Measurements from ENCODE around the gene KLHL7.

The KLHL7 gene, protein sequence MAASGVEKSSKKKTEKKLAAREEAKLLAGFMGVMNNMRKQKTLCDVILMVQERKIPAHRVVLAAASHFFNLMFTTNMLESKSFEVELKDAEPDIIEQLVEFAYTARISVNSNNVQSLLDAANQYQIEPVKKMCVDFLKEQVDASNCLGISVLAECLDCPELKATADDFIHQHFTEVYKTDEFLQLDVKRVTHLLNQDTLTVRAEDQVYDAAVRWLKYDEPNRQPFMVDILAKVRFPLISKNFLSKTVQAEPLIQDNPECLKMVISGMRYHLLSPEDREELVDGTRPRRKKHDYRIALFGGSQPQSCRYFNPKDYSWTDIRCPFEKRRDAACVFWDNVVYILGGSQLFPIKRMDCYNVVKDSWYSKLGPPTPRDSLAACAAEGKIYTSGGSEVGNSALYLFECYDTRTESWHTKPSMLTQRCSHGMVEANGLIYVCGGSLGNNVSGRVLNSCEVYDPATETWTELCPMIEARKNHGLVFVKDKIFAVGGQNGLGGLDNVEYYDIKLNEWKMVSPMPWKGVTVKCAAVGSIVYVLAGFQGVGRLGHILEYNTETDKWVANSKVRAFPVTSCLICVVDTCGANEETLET

GRCh38 chr7:23105644-23106056, at the start of gene KLHL7:
Gene KLHL7, plus strand, starts transcription at chr7:23105785. Its CDS starts 242 bp downstream, at chr7:23106027.
- Histone ChIP-seq H3K27me3 (replicated peaks; ENCODE audit: control insufficient read depth, insufficient read depth, low read length) (no peaks in the 10 kb centered on the region), H3K4me3 (replicated peaks; ENCODE audit: low read depth, low read length) (peak within 1 kb of the TSS; percentile 92), H3K36me3 (ENCODE audit: control insufficient read depth, insufficient read depth, low read length) (no peaks in the 10 kb centered on the region; the same call in 1 of the 2 replicates)
- TF ChIP-seq, protein P1, sequence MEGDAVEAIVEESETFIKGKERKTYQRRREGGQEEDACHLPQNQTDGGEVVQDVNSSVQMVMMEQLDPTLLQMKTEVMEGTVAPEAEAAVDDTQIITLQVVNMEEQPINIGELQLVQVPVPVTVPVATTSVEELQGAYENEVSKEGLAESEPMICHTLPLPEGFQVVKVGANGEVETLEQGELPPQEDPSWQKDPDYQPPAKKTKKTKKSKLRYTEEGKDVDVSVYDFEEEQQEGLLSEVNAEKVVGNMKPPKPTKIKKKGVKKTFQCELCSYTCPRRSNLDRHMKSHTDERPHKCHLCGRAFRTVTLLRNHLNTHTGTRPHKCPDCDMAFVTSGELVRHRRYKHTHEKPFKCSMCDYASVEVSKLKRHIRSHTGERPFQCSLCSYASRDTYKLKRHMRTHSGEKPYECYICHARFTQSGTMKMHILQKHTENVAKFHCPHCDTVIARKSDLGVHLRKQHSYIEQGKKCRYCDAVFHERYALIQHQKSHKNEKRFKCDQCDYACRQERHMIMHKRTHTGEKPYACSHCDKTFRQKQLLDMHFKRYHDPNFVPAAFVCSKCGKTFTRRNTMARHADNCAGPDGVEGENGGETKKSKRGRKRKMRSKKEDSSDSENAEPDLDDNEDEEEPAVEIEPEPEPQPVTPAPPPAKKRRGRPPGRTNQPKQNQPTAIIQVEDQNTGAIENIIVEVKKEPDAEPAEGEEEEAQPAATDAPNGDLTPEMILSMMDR (IDR thresholded peaks at IDR 0.05; ENCODE audit: insufficient read depth, low read length, poor library complexity, severe bottlenecking), result no peak
- peak; percentile 93 for DNase-seq (ENCODE audit: extremely low read depth, insufficient read length)

DNA sequence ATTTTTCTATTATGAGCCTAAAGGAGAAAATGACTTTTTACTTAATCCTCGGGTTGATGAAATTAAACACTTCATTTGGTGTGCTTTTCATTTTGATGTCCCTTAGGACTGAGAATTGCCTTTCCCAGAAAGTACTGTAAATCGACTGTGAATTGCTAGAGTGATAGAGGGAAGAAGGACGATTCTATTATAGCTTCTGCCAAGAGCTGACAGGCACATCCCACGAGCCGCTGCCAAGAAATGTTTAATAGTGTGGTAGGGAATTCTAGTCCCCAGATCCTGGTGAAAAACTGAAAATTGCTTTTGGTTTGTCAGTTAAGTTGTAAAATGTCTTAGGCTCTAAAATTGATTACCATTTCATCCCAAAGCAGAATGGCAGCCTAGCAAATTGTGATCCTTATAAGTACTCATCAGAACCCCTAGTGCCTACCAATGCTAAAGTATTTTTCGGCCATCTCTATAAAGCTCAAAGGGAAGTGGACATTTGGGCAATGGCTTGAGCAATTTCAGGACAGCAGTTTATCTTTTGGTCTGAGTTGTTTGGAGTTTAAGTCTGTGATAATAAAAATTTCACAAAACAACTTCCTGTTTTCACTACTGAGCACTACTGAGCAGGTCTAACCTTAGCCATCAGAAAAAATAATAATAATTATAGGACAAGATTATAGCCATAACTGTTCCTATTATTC, 47.0 kb upstream of the KLHL7 start:
- Histone ChIP-seq H3K27me3 (replicated peaks; ENCODE audit: control insufficient read depth, insufficient read depth, low read length) (no peaks in the 10 kb centered on the region), H3K36me3 (ENCODE audit: control insufficient read depth, insufficient read depth, low read length) (no peaks in the 10 kb centered on the region), H3K4me3 (replicated peaks; ENCODE audit: low read depth, low read length) (no peak overlapping the region)
- TF ChIP-seq, protein P1 (IDR thresholded peaks at IDR 0.05; ENCODE audit: insufficient read depth, low read length, poor library complexity, severe bottlenecking), result no peak
- DNase-seq (ENCODE audit: extremely low read depth, insufficient read length), result no peak

GRCh38 chr7:23061327-23061726, 44.3 kb upstream of the KLHL7 start:
- H3K27me3 ChIP-seq (replicated peaks; ENCODE audit: control insufficient read depth, insufficient read depth, low read length), result no peaks in the 10 kb centered on the region
- DNase-seq (ENCODE audit: extremely low read depth, insufficient read length), result no peak
- TF ChIP-seq, protein P1 (IDR thresholded peaks at IDR 0.05; ENCODE audit: insufficient read depth, low read length, poor library complexity, severe bottlenecking), result no peak
- H3K4me3 ChIP-seq (replicated peaks; ENCODE audit: low read depth, low read length), result no peak overlapping the region
- no peaks in the 10 kb centered on the region for H3K36me3 ChIP-seq (ENCODE audit: control insufficient read depth, insufficient read depth, low read length)

- Histone ChIP-seq H3K36me3 (ENCODE audit: control insufficient read depth, insufficient read depth, low read length) (no peaks in the 10 kb centered on the region), H3K4me3 (replicated peaks; ENCODE audit: low read depth, low read length) (no peak overlapping the region), H3K27me3 (replicated peaks; ENCODE audit: control insufficient read depth, insufficient read depth, low read length) (no peaks in the 10 kb centered on the region)
- TF ChIP-seq, protein P1 (IDR thresholded peaks at IDR 0.05; ENCODE audit: insufficient read depth, low read length, poor library complexity, severe bottlenecking), result no peak
- DNase-seq (ENCODE audit: extremely low read depth, insufficient read length), result no peak
These were observed 43.1 kb upstream of the KLHL7 start for GRCh38 chr7:23062452-23062851.

DNA sequence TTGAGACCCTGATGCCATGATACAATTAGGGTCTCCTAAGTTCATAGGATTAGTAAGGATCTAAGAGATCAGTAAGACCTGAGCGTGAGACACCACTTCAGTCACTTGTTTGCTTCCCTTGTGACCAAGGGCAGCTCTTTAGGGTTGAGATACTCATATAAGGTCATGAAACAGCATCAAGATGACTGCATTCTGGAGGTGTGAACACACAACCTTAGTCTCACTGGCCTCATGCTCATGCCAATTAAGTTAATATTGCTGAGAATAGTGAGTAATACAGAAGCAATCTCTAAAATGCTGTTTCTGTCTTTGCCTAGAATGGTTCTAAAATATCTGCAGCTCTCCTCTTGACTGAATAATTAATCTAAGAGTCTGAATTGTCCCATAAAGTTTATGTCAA, 39.6 kb upstream of the KLHL7 start:
- DNase-seq (ENCODE audit: extremely low read depth, insufficient read length), result no peak
- TF ChIP-seq, protein P1 (IDR thresholded peaks at IDR 0.05; ENCODE audit: insufficient read depth, low read length, poor library complexity, severe bottlenecking), result no peak
- H3K36me3 ChIP-seq (ENCODE audit: control insufficient read depth, insufficient read depth, low read length), result no peaks in the 10 kb centered on the region
- no peak overlapping the region for H3K4me3 ChIP-seq (replicated peaks; ENCODE audit: low read depth, low read length)
- H3K27me3 ChIP-seq (replicated peaks; ENCODE audit: control insufficient read depth, insufficient read depth, low read length), result no peaks in the 10 kb centered on the region
